ENCODE results near the gene STYXL1.
A peak's percentile ranks its signal among the peaks of the same experiment; 100 is the strongest.
"Not testable (repeated sequence)": the region's sequence is repeated elsewhere in the genome, so short reads cannot be mapped to it uniquely, and the experiment has no call there.

Gene STYXL1

GRCh38 chr7:76066716-76067503, 19.1 kb upstream of the STYXL1 start:
- DNase-seq (ENCODE audit: insufficient read length, low spot score), result no peak
- FAIRE-seq, result no peak

DNA sequence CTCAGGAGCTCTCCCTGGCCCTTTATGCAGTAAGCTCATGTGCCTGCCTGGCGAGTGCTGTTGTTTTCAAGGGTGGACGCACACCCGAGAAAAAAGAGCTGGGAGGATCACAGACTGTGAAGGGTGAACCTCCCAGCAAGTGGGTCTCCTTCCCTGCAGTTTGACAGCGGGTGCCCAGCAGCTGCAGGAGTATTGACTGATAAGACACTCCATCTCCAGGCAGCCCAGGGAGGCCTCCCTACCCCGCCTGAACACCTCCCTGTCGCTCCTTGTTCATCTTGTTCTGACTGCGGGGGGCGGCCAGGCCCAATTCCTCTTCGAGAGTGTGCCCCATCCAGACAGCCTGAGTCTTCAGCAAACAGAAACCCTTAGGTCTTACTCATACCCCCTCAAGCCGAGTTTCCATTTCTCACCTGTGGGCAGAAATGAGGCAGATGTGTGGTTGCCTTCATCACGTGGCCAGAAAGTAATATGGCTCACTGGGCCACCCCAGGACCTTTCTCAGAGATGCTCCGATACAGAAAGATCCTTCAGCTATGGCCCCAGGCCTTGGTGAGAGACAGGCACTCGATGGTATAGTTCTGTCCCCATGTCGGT, 17.3 kb upstream of the STYXL1 start:
- FAIRE-seq (no peak), DNase-seq (ENCODE audit: insufficient read length, low spot score) (no peak)

DNA sequence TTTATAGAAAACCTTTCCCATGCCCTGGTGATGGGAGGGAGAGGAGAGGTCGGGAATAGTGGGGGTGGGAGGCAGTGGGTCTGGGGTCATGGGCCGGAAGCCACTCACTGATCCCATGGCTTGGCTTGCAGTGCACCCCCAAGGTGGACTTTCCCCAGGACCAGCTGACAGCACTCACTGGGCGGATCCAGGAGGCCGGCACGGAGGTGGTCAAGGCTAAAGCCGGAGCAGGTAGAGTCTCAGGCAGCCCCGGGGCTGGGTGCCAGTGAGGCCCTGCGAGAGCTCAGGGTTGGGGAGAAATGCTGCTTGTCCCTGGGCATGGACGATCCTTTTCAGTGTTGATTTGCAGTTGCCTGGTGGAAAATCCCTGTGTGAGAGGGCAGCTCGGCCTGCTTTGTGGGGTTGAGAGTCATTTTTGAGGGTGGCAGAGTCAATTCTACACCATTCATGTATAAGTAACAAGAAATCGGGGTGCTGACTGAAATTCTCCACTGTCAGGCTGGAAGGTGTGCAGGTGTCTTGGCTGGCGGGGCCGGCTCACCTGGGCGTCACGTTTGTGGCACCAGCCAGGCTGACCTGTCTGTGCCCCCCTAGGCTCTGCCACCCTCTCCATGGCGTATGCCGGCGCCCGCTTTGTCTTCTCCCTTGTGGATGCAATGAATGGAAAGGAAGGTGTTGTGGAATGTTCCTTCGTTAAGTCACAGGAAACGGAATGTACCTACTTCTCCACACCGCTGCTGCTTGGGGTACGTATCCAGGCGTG, 16.6 kb upstream of the STYXL1 start:
- FAIRE-seq (no peak), DNase-seq (ENCODE audit: insufficient read length, low spot score) (no peak)

- DNase-seq (ENCODE audit: insufficient read length, low spot score) (no peak), FAIRE-seq (no peak)
These were observed 15.7 kb upstream of the STYXL1 start for GRCh38 chr7:76063525-76063924.

DNA sequence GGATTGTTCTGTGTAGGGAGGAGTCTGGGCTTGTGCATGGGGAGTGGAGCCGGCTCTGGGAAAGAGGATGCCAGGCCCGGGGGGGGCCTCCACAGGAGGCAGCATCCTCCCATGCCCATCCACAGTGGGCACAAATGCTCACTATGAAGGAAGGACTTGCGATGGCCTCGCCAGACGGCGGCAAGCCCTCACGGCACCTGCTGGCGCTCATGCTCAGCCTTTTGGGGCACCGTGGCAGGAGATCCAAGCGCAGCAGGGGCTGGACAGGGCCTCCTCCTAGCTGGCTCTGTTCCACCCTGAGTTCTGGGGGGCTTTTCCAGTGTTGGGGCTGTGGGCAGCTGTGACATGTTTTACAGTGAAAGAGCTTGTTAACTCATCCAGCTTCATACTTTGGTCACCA, 15.3 kb upstream of the STYXL1 start:
- FAIRE-seq (no peak), DNase-seq (ENCODE audit: insufficient read length, low spot score) (no peak)

DNA sequence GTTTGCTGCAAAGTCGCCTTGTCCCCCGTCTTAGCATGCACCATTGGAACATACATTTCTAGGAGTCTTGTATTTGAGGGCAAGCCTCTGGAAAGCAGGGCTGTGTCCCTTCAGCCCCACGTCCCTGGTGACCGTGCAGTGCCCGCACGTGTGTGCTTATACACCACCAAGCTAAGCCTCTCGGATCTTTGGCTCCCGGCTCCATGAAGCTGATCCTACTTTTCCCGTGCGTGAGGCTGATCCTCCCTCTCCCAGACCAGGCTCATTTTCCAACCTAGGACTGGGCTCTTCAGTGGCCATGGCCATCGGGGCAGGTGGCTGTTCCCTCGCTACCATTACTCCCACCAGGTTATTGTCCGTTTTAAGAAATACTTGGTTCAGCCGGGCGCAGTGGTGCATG, 14.5 kb upstream of the STYXL1 start:
- no peak for DNase-seq (ENCODE audit: insufficient read length, low spot score)
- FAIRE-seq, result no peak

DNA sequence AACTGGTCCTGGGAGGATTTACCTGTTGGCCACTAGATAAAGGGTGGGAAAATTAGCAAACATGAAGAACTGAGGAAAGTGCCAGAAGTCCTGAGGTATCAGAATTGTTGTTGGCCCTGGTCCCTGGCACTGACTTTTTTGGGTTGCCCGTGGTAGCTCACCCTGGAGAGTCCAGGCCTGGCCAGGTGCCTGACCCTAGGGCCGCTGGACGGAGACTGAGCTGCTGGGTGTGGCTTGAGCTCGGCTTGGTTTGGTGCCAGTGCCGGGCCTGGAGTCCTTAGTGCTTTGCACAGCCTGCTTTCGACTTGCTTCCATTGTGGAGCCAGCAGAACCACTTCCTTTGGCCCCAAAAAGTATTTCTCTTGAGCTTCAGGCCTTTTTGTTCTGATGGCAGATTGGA, 13.0 kb upstream of the STYXL1 start:
- DNase-seq (ENCODE audit: insufficient read length, low spot score) (no peak), FAIRE-seq (no peak)

GRCh38 chr7:76058745-76059144, 10.9 kb upstream of the STYXL1 start:
- not testable (repeated sequence) for FAIRE-seq

DNA sequence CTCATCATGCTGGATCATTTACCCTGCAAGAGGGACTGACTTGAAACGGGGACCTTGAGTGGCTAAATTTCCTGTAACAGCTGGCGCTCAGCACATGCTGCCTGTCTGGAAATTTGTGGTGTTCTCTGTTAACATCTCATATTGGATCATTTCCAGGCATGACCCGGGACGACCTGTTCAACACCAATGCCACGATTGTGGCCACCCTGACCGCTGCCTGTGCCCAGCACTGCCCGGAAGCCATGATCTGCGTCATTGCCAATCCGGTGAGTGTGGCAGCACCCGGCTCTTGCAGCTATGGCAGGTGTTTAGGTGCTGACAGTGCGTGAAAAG, 10.0 kb upstream of the STYXL1 start:
- FAIRE-seq, result no peak
- DNase-seq (ENCODE audit: insufficient read length, low spot score), result no peak

More at GRCh38 chr7:76058745-76059144, 10.9 kb upstream of the STYXL1 start:
- DNase-seq (ENCODE audit: insufficient read length, low spot score), result not testable (repeated sequence)

- no peak for DNase-seq (ENCODE audit: insufficient read length, low spot score)
- FAIRE-seq, result no peak
These were observed 9.5 kb upstream of the STYXL1 start for GRCh38 chr7:76057103-76057812.

GRCh38 chr7:76056241-76056640, 8.4 kb upstream of the STYXL1 start:
- DNase-seq (ENCODE audit: insufficient read length, low spot score), result no peak
- FAIRE-seq, result no peak

DNA sequence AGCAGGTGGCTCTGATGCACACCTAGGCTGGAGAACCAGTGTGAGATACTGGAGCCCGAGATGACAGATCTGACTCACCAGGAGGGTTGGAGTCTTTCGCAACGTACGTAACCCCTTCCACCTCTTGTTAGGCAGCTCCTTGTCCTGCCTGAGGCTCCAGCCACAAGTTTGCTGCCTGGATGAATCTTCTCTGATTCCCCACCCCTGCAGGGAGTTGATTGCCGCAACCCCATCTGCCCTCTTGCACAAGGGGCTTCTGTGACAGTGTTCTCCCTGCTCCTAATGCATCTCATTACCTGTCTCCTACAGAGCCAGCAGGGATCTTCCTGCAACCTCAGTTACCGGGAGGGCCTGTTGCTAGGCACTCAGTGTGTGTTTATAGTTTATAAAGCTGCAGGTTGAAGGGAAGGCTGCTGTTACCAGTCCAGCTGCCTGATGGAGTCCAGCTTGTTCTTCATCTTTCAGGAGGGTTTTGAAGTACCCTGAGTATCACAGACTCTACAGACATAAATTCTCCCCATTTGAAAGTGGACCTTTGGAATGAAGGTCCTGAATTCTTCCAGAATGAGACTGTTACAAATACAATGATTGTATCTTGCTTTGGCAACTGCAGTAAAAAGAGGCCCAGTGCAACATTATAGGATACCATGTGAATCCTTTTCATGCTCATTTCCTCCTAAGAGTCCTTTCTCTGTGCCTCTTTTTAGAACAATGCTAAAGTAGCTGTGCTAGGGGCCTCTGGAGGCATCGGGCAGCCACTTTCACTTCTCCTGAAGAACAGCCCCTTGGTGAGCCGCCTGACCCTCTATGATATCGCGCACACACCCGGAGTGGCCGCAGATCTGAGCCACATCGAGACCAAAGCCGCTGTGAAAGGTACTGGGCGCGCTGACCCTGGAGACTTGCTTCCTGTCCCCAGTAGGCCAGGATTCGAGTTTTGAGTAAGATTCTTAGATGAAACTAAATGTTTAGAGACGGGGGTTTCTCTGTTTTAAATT, 6.6 kb upstream of the STYXL1 start:
- no peak for DNase-seq (ENCODE audit: insufficient read length, low spot score)
- FAIRE-seq, result no peak

DNA sequence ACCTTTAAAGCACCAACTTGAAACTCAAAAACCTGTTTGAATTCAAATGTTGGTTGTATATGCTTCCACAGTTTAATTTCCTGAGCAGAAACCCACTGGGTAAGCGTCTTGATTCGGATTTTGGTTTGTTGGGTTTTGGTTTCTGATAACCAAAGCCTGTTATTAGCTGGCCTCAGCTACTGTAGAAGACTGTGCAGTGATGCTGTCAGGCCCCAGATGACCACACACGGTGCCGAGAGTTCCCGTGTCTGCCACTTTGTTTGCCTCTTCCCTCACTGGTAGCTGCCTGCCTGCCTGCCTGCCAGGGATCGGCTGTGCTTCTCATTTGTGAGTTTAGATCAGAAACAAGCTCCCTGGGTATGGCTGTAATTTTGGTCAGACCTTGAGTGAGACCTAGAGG, 5.7 kb upstream of the STYXL1 start:
- no peak for FAIRE-seq

GRCh38 chr7:76052681-76053080, 4.9 kb upstream of the STYXL1 start:
- not testable (repeated sequence) for FAIRE-seq; DNase-seq (ENCODE audit: insufficient read length, low spot score)

More for the DNA sequence above, 5.7 kb upstream of the STYXL1 start:
- no peak for DNase-seq (ENCODE audit: insufficient read length, low spot score)

GRCh38 chr7:76051840-76052239, 4.0 kb upstream of the STYXL1 start:
- DNase-seq (ENCODE audit: insufficient read length, low spot score), result no peak
- FAIRE-seq, result no peak

DNA sequence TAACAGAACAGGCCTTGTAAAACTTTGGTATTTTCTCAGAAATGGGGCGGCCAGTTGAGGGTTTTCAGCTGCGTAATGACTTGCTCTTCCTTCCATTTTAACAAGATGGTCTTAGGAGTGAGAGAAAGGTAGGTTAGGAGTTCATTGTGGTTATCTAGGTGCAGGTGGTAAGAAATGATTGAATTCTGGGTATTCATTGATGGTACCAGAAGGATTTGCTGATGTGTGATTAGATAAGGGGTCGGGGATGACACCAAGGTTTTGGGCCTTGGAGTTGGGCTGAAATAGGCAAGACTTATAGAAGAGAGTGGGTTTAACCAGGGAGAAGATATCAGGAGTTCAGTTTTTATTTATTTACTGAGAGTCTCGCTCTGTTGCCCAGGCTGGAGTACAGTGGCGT, 2.7 kb upstream of the STYXL1 start:
- DNase-seq (ENCODE audit: insufficient read length, low spot score), result no peak
- no peak for FAIRE-seq

- FAIRE-seq, result no peak
- no peak for DNase-seq (ENCODE audit: insufficient read length, low spot score)
These were observed 1.5 kb upstream of the STYXL1 start for GRCh38 chr7:76049295-76049694.

GRCh38 chr7:76048668-76048988, 828 bp upstream of the STYXL1 start:
- DNase-seq (ENCODE audit: insufficient read length, low spot score) (no peak), FAIRE-seq (peak; percentile 28)

DNA sequence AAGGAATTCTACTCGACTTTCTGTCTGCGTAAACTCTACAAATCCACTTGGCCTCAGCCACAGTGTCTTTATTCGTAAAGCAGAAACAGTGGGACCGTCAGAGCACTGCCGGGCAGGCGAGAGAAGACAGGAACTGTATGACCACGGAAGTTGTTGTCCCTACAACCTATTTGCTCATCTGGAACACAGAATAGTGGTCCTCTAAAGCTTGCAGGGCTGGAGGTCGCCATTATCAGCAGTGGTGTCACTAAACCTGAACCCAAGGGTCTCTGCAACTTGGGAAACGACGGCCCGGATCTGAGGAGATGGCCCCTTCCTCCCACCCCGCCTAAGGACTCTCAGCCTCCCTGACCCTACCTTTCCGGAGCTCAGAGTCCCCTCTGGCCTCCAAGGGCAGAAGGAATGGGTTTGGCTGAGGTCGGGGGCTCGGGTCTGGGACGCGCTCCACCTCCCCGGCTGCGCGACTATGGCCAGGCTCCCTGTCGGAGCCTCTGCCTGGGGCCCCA, 442 bp downstream of the STYXL1 start:
- no peak for DNase-seq (ENCODE audit: insufficient read length, low spot score)
- no peak for FAIRE-seq

DNA sequence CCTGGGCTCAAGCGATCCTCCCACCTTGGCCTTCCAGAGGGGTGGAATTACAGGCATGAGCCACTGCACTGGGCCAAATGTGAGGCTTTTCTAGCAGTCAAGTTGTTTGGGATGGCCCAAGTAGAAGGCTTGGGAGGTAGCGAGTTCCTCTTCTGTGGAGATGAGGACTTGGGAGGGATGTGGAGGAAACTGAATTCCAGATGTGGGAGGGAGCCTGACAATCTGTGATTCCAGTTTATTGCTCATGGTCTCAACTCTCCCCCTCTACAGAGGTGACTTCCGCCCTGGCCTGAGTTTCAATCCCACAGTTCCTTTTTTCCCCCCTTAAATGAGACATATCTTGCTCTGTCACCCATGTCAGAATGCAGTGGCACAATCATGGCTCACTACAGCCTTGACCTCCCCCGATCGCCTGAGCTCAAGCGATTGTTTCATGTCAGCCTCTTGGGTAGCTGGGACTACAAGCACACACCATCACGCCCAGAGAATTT, 3.4 kb downstream of the STYXL1 start:
- DNase-seq (ENCODE audit: insufficient read length, low spot score), result no peak
- no peak for FAIRE-seq

Measured in GM19239 (cell line).